Body of pancreas (tissue), 4 donors: ENCODE data around the gene CSAG1. TPM values are rescaled to one million over a fixed set of nuclear protein-coding genes. Genes with fewer than 3 reads are reported as not detected.
"Not testable (repeated sequence)": the region's sequence is repeated elsewhere in the genome, so short reads cannot be mapped to it uniquely, and the experiment has no call there.

Experiments used
- ATAC-seq: fragments of 150-250 bp; one replicate; pipeline ENCODE4 v1.9.1; 2016
- DNase-seq, 4 donors: peaks; one replicate each; pipeline ENCODE4 v3.0.0-alpha.2; 2019
- H3K27ac ChIP-seq, 4 donors: fragments of 200-600 bp; sonication (generic); 1 replicate in 3 of 4; 2 replicates in 1 of 4; pipeline versions ENCODE4 v1.5.1 to v1.6.1; 2016 to 2019; ENCODE audit warnings: mild to moderate bottlenecking in 1 of 4, mixed read lengths in 1 of 4, moderate library complexity in 1 of 4
- H3K27me3 ChIP-seq, 2 donors: fragments of 200-600 bp; sonication (generic); one replicate each; pipeline ENCODE4 v1.6.0; 2016; ENCODE audit warnings: mild to moderate bottlenecking in 1 of 2
- H3K36me3 ChIP-seq, 2 donors: fragments of 200-600 bp; sonication (generic); replicated peaks in 1 of 2; 2 replicates each; pipeline ENCODE4 v1.5.1; 2016; ENCODE audit warnings: low read depth in 2 of 2; ENCODE audit not compliant: insufficient read depth in 1 of 2
- H3K4me1 ChIP-seq: fragments of 200-600 bp; sonication (generic); one replicate; pipeline ENCODE4 v1.6.0; 2016
- H3K4me3 ChIP-seq, 2 donors: fragments of 200-600 bp; sonication (generic); 1 replicate in 1 of 2; 2 replicates in 1 of 2; pipeline ENCODE4 v1.5.1; 2016 to 2019
- H3K9me3 ChIP-seq, 3 donors: fragments of 200-600 bp; sonication (generic); 1 replicate in 2 of 3; 2 replicates in 1 of 3; pipeline ENCODE4 v1.5.1; 2016
- CTCF ChIP-seq, 7 experiments: fragments of 450-650 bp in 4 of 7; fragments of 200-600 bp in 3 of 7; sonication (generic) in 3 of 7; IDR thresholded peaks; one replicate each; pipeline ENCODE4 v1.5.1; 2016 to 2019; ENCODE audit warnings: antibody characterized with exemption in 7 of 7
- POLR2A ChIP-seq, 3 donors: fragments of 450-650 bp; IDR thresholded peaks; one replicate each; pipeline ENCODE4 v1.6.1; 2016; ENCODE audit warnings: antibody characterized with exemption in 3 of 3, mild to moderate bottlenecking in 2 of 3
- WGBS, 2 donors: methylation state at CpG; one replicate each; pipeline ENCODE4 v1.1.5; 2017; 5-methylcytosine and 5-hydroxymethylcytosine counted together
- intact Hi-C: fragments of 100-400 bp; cut with DNase I; formaldehyde crosslinking; loops from one replicate; pipeline ENCODE4 v1.15.1; 2023
- total RNA-seq, 2 donors: library from RNA; depleted of rRNA; stranded (reverse); fragments of >200 nt; gene quantifications; one replicate each; pipeline ENCODE4 v1.1.0, GENCODE V29; 2016

The CSAG1 gene
- not detected for total RNA-seq

- no peak within 1 kb of the TSS for H3K27ac ChIP-seq
- no peak for TF ChIP-seq CTCF (IDR thresholded peaks at IDR 0.05)
- TF ChIP-seq POLR2A (IDR thresholded peaks at IDR 0.05) = no peak
- no peak within 1 kb of the TSS for H3K4me3 ChIP-seq
- no peaks in the 10 kb centered on the region for H3K9me3 ChIP-seq
- no peak for ATAC-seq
- H3K4me1 ChIP-seq = no peaks in the 10 kb centered on the region
- intact Hi-C loops = no loop called here
- H3K36me3 ChIP-seq = no peaks in the 10 kb centered on the region
- 68 to 89% methylated on average over 4 to 8 of the region's 21 CpGs for WGBS, 2 donors
- peak in 1 of 4 donors; percentile 4 for DNase-seq
- H3K27me3 ChIP-seq = no peaks in the 10 kb centered on the region
These were observed at the start of gene CSAG1, which contains the start of gene MAGEA12 for GRCh38 chrX:152733261-152733975. TSS of gene CSAG1 (minus strand) at chrX:152733721. CDS start at chrX:152732460, 1,261 bp downstream. TSS of gene MAGEA12 (plus strand) at chrX:152733757. CDS start at chrX:152736162, 2,405 bp downstream.

- H3K4me1 ChIP-seq, ATAC-seq, H3K4me3 ChIP-seq, H3K27ac ChIP-seq, H3K27me3 ChIP-seq, DNase-seq, H3K9me3 ChIP-seq, H3K36me3 ChIP-seq, intact Hi-C loops: not testable (repeated sequence)
- WGBS, 2 donors = no CpG with 5 or more reads among the region's 29 CpGs
These were observed 36.2 kb upstream of the CSAG1 start, which contains the start of gene MAGEA6 for GRCh38 chrX:152769549-152770289. TSS of gene MAGEA6 (minus strand) at chrX:152769689. CDS start at chrX:152767650, 2,039 bp downstream.

- ATAC-seq, H3K9me3 ChIP-seq, H3K27ac ChIP-seq, H3K27me3 ChIP-seq, H3K4me1 ChIP-seq, DNase-seq, H3K4me3 ChIP-seq, H3K36me3 ChIP-seq, intact Hi-C loops: not testable (repeated sequence)
- 68 to 76% methylated on average over 3 to 7 of the region's 9 CpGs for WGBS, 2 donors
These were observed 33.0 kb upstream of the CSAG1 start for GRCh38 chrX:152766562-152766961.

GRCh38 chrX:152761582-152761981, 28.1 kb upstream of the CSAG1 start:
- no CpG with 5 or more reads among the region's 7 CpGs for whole genome bisulfite sequencing, 2 donors
- intact Hi-C loops, H3K9me3 ChIP-seq, H3K36me3 ChIP-seq, H3K4me1 ChIP-seq, ATAC-seq, H3K27me3 ChIP-seq, DNase-seq, H3K27ac ChIP-seq, H3K4me3 ChIP-seq: not testable (repeated sequence)

- H3K36me3 ChIP-seq, H3K4me3 ChIP-seq, ATAC-seq, H3K4me1 ChIP-seq, DNase-seq, H3K9me3 ChIP-seq, H3K27ac ChIP-seq, H3K27me3 ChIP-seq, intact Hi-C loops: not testable (repeated sequence)
- WGBS, 2 donors = 73 to 100% methylated on average over 1 to 3 of the region's 7 CpGs
These were observed 26.0 kb upstream of the CSAG1 start for GRCh38 chrX:152759544-152759943.

- H3K4me1 ChIP-seq, H3K4me3 ChIP-seq, ATAC-seq, H3K27ac ChIP-seq, H3K27me3 ChIP-seq, DNase-seq, H3K36me3 ChIP-seq, H3K9me3 ChIP-seq, intact Hi-C loops: not testable (repeated sequence)
- WGBS, 2 donors = no CpG with 5 or more reads among the region's 2 CpGs
These were observed 25.4 kb upstream of the CSAG1 start, which contains the start of gene CSAG3 for GRCh38 chrX:152758918-152759317. TSS of gene CSAG3 (plus strand) at chrX:152759218.

GRCh38 chrX:152754871-152755270, 21.4 kb upstream of the CSAG1 start:
- H3K27ac ChIP-seq, DNase-seq, H3K4me1 ChIP-seq, H3K4me3 ChIP-seq, H3K36me3 ChIP-seq, H3K9me3 ChIP-seq, intact Hi-C loops, ATAC-seq, H3K27me3 ChIP-seq: not testable (repeated sequence)
- WGBS, 2 donors = no CpG with 5 or more reads among the region's 5 CpGs

GRCh38 chrX:152753686-152754650, 20.4 kb upstream of the CSAG1 start, which contains the start of gene MAGEA2:
TSS of gene MAGEA2 (minus strand) at chrX:152753842. CDS start at chrX:152751363, 2,479 bp downstream.
- H3K36me3 ChIP-seq, DNase-seq, H3K27me3 ChIP-seq, intact Hi-C loops, H3K9me3 ChIP-seq, H3K4me3 ChIP-seq, H3K27ac ChIP-seq, H3K4me1 ChIP-seq, ATAC-seq: not testable (repeated sequence)
- no CpG with 5 or more reads among the region's 35 CpGs for WGBS, 2 donors
